D341Med (cell line): ENCODE data around the gene HEXB.
"Not testable (repeated sequence)": the region's sequence is repeated elsewhere in the genome, so short reads cannot be mapped to it uniquely, and the experiment has no call there.

Source experiments
- DNase-seq: peaks from one replicate; pipeline ENCODE4 v3.0.0; 2012; ENCODE audit warnings: low spot score

HEXB gene

DNA sequence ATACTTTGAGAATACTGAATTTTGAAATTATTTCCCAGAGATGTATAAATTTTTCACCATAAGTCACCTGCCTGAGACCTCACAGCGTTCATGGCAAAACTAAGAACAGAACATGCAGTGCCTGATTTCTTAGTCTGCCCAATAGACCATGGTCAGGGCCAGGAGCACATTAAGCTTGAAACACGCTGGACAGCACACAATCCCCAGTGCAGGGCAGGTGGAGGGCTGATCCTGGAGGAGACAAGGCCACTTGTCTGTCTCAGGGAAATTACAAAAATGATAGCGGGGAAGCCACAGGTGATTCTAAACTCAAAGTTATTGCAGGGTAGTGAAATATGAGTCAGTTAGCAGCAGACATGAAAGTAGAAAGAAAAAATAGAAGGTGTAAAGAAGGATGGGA, 25.9 kb upstream of the HEXB start:
- no peak for DNase-seq

- no peak for DNase-seq
These were observed 24.9 kb upstream of the HEXB start for GRCh38 chr5:74660140-74660539.

DNA sequence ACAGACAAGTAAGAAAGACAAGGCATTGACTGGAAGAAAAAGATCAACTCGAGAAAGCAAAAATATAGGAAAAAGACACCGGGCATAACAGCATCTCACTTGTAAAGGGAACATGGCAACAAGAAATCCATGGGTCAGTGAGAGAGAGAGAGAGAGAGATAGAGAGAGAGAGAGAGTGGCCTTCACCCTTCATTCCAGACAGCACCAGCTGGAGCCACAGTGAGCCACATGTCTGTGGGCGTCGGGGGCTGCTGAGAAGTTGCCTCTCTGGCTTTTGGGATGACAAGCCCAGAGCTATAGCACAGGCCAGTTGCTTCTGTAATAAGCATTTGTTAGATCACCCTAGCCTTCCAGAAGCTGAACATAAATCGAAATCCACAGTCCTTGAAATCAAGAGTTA, 24.2 kb upstream of the HEXB start:
- no peak for DNase-seq

DNA sequence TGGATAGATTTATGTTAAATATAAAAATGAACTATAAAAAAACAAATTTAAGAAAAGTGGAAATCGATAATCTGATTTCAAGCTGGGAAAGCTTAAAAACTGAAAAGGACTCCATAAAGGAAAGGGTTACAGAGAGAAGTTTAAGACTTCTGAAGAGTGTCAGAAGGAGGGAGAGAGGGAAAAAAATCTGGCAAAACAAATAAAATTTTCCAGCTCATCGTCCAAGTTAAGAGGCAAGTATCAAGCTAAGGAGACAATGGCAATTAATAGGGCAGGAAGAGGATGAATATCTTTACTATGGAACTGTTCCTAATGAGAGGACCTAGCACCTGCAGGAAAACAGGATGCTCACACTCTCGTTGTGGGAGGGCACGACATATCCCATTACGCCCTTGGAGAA, 20.5 kb upstream of the HEXB start:
- DNase-seq: no peak

- no peak for DNase-seq
These were observed 19.8 kb upstream of the HEXB start for GRCh38 chr5:74665273-74665672.

DNA sequence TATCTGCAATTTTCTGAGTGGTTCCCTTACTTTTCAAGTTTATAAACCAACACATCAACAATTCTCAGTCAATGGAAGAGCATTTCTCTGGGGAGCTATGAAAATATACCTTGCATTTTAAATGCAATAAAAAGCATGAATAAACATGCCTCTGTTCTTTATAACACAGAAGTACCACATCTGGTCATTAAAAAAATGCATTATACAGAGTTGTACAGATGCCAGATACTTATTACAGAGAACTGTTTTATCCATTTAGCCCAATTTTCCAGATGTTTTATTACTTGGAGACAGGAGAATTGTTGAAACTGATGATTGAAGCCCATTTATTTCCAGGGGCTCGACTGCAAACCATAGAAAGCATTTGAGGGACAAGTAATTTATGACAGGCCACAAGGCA, 19.2 kb upstream of the HEXB start:
- DNase-seq: no peak

DNA sequence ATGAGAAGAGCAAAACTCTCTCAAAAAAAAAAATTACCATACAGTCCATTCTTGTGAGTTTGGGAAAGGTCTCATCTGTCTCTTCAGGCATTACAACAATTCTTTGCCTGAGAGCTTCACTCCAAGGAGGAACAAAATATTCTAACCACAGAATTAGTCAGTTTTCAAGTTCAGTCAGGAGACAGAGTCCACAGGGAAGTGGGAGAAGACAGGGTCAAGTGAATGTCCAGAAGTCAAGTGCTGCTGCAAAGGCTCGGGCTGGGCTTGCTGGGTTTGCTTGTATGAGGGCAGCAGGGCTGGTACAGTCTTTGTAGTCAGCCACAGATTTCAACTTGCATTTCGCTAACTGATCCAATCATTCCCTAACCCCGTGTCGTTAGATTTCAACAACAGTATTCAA, 17.6 kb upstream of the HEXB start:
- DNase-seq: no peak

DNA sequence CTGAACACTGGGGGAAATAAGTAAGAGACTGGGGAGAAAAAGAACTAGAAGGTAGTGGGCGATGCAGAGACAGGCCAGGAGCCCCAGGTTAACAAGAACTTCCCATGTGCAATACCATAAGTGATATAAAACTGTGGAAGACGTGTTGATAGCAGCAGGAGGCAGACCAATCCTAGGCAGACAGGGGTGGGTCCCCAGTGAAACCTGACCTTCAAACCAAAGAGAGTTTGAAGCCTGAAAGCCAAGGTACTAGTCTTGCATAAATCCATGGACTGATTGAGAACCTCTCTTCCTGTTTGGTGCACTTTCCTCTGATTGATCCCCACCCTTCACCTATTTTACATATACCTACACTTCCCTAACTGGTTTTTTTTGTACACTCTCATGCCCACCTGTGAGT, 15.2 kb upstream of the HEXB start:
- DNase-seq: no peak

DNA sequence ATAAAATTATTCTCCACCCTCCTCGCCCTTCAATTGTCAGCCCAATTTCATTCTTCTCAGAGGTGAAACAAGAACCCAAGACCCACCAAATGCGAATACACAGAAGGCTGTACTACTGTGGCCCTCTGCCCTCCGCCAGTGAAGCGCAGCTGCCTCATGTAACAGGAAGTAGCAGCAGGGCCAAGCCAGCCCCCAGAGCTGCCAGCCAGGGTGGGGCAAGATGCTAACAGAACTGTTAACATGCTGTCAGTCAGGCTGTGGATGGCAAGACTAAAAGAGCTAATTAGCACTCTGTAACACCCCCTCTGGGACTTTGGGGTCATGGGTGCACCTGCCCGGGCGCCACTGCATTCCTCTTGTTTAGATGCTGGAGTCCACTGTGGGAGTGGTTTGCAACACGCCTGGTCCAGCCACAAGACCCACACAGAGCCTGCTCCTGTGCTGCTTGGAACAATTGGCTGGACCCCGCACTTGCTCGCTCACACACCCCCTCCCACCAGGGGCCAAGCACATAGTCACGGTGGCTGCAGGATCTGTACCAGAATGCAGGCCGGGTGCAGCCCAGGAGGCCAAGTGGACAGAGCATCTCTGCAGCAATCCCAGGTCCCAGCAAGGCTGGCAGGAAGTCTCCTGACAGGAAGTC, 14.5 kb upstream of the HEXB start:
- DNase-seq: no peak

GRCh38 chr5:74672215-74672877, 12.7 kb upstream of the HEXB start:
- DNase-seq: no peak

GRCh38 chr5:74673011-74673790, 11.8 kb upstream of the HEXB start:
- DNase-seq: peak; percentile 52

DNA sequence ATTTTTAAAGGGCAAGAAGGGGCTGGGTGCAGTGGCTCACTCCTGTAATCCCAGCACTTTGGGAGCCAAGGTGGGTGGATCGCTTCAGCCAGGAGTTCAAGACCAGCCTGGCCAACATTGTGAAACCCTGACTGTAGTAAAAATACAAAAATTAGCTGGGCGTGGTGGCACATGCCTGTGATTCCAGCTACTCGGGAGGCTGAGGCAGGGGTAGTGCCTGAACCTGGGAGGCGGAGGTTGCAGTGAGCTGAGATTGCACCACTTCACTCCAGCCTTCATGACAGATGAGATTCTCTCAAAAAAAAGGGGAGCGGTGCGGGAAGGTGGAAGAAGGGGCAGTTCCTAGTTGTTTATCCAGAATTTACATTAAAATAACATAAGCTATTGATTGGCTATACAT, 8.6 kb upstream of the HEXB start:
- not testable (repeated sequence) for DNase-seq

DNA sequence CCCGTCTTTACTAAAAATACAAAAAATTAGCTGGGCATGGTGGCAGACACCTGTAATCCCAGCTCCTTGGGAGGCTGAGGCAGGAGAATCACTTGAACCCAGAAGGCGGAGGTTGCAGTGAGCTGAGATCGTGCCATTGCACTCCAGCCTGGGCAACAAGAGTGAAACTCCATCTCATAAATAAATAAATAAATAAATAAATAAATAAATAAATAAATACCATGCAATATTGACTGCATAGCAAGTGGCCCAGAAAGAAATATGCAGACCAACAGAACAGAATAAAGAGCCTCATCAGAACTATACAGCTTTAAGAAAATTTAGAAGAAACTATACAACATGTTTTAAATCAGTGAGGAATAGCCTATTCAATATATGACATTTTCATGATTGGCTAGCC, 6.9 kb upstream of the HEXB start:
- DNase-seq: not testable (repeated sequence)

- not testable (repeated sequence) for DNase-seq
These were observed 5.7 kb upstream of the HEXB start for GRCh38 chr5:74679300-74679699.

- DNase-seq: no peak
These were observed 5.1 kb upstream of the HEXB start for GRCh38 chr5:74679966-74680365.

DNA sequence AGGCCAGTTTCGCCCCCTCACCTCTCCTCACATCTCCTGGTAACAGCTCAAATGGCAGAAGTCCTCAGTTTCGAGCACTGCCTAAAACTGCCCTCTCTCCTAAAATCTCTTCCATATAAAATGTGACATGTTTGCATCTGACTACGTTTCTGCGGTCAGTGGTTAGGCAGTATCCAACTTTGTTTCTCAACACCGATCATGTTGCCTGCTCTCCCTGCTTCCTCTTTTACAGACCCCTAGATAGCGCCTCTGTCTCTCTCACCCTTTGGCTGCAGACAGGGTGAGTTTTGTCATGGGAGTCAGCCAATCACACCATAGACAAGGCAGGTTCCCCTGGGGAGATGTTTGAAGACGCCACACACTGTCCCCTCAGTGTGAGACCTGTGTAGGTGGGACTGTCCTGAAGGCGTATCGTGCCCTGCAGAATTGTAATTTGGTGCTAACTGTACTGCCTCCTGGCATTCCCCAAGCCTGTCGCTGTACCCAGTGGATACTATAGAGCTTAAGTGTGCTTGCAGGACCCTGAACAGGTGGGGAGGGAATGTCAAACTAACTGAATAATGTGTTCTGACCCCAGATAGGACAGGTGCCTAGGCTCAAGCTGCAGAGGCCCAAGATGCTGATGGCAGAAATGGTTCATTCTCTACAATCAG, 1.1 kb downstream of the HEXB start:
- no peak for DNase-seq

GRCh38 chr5:74686962-74687751, 2.1 kb downstream of the HEXB start:
- no peak for DNase-seq

DNA sequence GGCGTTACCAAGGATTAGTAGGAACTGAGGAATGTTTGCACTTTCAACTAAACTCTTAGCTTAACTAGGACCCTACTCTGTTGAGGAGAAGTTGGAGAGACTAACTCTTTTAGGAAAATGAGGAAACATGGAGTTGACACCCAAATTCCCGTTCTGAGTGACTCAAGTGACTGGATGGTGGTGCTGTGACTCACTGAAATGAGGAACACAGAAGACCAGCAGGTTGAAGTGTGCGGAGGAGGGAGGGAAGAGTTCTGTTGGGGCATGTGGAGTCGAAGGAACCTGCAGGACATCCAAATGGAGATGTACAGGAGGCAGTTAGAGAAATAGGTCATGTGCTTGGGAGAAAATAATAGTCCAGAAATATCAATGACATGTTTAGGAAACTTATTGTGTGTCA, 8.2 kb downstream of the HEXB start:
- DNase-seq: no peak

- no peak for DNase-seq
These were observed 32.6 kb downstream of the HEXB start for GRCh38 chr5:74717596-74717995.

- no peak for DNase-seq
These were observed 37.2 kb downstream of the HEXB start for GRCh38 chr5:74722271-74722670.

DNA sequence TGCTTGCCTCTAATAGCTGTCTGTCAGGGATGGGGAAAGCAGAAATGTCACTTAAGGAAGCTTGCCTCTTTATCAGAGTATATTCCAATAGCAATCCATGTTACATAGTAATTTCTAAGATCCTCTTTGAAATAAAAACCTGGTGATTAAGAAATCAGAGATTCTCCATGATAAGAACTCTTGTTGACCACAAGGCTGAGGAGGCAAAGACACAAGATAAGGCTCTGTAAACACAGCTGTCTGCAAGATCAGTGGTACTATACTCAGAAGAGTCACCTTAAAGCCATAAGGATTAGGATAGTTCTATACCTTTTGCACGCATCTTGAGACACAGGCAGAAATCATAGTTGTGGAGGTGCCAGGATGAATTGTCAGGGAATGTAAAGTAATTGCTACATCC, 40.3 kb downstream of the HEXB start:
- DNase-seq: no peak

DNA sequence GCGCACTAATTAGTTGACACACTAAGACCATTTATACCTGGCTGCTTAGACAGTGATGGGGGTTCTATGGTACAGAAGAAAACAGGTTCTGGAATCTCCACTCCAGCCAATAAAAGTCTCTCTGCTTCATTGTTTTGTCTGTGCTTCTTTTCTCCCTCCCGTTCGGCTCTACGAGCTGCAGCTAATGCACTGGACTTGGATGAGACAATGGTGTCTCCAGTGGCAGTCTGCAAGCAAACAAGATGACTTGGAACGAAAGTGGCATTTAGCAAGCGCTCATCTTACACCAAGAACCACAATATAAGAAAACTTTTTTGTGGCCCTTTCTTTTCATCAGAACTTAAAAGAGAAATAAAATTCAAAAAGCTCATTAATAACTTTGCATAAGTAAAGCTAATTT, 51.7 kb downstream of the HEXB start:
- no peak for DNase-seq
